ENCODE results near the gene ATP5MC2. TPM values are rescaled to one million over a fixed set of nuclear protein-coding genes. Genes with fewer than 3 reads are reported as not detected.
"Not testable (repeated sequence)": the region's sequence is repeated elsewhere in the genome, so short reads cannot be mapped to it uniquely, and the experiment has no call there.

The ATP5MC2 gene
- polyA plus RNA-seq, 1 donor from 2014 or later, result 331 TPM

- Histone ChIP-seq H3F3A (ENCODE audit: insufficient read depth, low read length, poor library complexity, severe bottlenecking) (no peaks in the 10 kb centered on the region), H3K36me3 (ENCODE audit: insufficient read depth, low read length) (peaks cover 8% of the 10 kb centered on the region), H2AFZ (ENCODE audit: low read depth, low read length) (no peak overlapping the region), H3K9ac (ENCODE audit: low read length) (no peak overlapping the region), H3K4me3 (ENCODE audit: low read length) (no peak overlapping the region), H3K4me2 (ENCODE audit: low read length) (no peak overlapping the region), H3K27me3 (ENCODE audit: insufficient read depth, low read depth, low read length) (no peaks in the 10 kb centered on the region), H3K9me3 (ENCODE audit: low read length) (no peaks in the 10 kb centered on the region), H3K79me2 (replicated peaks; ENCODE audit: insufficient read depth, low read length) (peaks cover 5% of the 10 kb centered on the region), H3K27ac (ENCODE audit: low read length) (no peak overlapping the region), H3K9me2 (ENCODE audit: insufficient read depth, low read length) (no peaks in the 10 kb centered on the region), H4K20me1 (ENCODE audit: insufficient read depth) (no peaks in the 10 kb centered on the region)
- no peak for TF ChIP-seq SMC3 (conservative IDR thresholded peaks at IDR 0.05; ENCODE audit: poor library complexity)
Observed at GRCh38 chr12:53720946-53721345, 45.1 kb upstream of the ATP5MC2 start.

GRCh38 chr12:53719649-53720048 is 43.8 kb upstream of the ATP5MC2 start:
- H3F3A ChIP-seq (ENCODE audit: insufficient read depth, low read length, poor library complexity, severe bottlenecking), result no peaks in the 10 kb centered on the region
- no peaks in the 10 kb centered on the region for H3K9me3 ChIP-seq (ENCODE audit: low read length)
- peaks cover 14% of the 10 kb centered on the region for H3K36me3 ChIP-seq (ENCODE audit: insufficient read depth, low read length)
- H4K20me1 ChIP-seq (ENCODE audit: insufficient read depth), result no peaks in the 10 kb centered on the region
- no peaks in the 10 kb centered on the region for H3K79me2 ChIP-seq (replicated peaks; ENCODE audit: insufficient read depth, low read length)
- no peaks in the 10 kb centered on the region for H3K9me2 ChIP-seq (ENCODE audit: insufficient read depth, low read length)
- H2AFZ ChIP-seq (ENCODE audit: low read depth, low read length), result no peak overlapping the region
- no peak overlapping the region for H3K4me2 ChIP-seq (ENCODE audit: low read length)
- no peak overlapping the region for H3K9ac ChIP-seq (ENCODE audit: low read length)
- H3K4me3 ChIP-seq (ENCODE audit: low read length), result no peak overlapping the region
- TF ChIP-seq MXI1 (conservative IDR thresholded peaks at IDR 0.05; ENCODE audit: poor library complexity, severe bottlenecking), result no peak
- no peak for TF ChIP-seq POLR2AphosphoS5 (IDR thresholded peaks at IDR 0.05)
- TF ChIP-seq EP300 (conservative IDR thresholded peaks at IDR 0.05; ENCODE audit: poor library complexity, severe bottlenecking), result no peak
- no peak for TF ChIP-seq TAF1 (IDR thresholded peaks at IDR 0.05; ENCODE audit: low read depth)
- no peaks in the 10 kb centered on the region for H3K27me3 ChIP-seq (ENCODE audit: insufficient read depth, low read depth, low read length)
- H3K27ac ChIP-seq (ENCODE audit: low read length), result no peak overlapping the region

GRCh38 chr12:53718567-53718966 is 42.7 kb upstream of the ATP5MC2 start:
- H3K27me3 ChIP-seq (ENCODE audit: insufficient read depth, low read depth, low read length); H3K36me3 ChIP-seq (ENCODE audit: insufficient read depth, low read length); H3K4me2 ChIP-seq (ENCODE audit: low read length); H2AFZ ChIP-seq (ENCODE audit: low read depth, low read length); H3K27ac ChIP-seq (ENCODE audit: low read length); H4K20me1 ChIP-seq (ENCODE audit: insufficient read depth); H3K9ac ChIP-seq (ENCODE audit: low read length); H3K79me2 ChIP-seq (replicated peaks; ENCODE audit: insufficient read depth, low read length); H3K4me3 ChIP-seq (ENCODE audit: low read length); H3F3A ChIP-seq (ENCODE audit: insufficient read depth, low read length, poor library complexity, severe bottlenecking); H3K9me3 ChIP-seq (ENCODE audit: low read length); H3K9me2 ChIP-seq (ENCODE audit: insufficient read depth, low read length): not testable (repeated sequence)

GRCh38 chr12:53717319-53717718 is 41.4 kb upstream of the ATP5MC2 start:
- H3K9me3 ChIP-seq (ENCODE audit: low read length), result no peaks in the 10 kb centered on the region
- H3K36me3 ChIP-seq (ENCODE audit: insufficient read depth, low read length), result peaks cover 15% of the 10 kb centered on the region
- no peak overlapping the region for H3K4me3 ChIP-seq (ENCODE audit: low read length)

More at GRCh38 chr12:53717319-53717718, 41.4 kb upstream of the ATP5MC2 start:
- Histone ChIP-seq H4K20me1 (ENCODE audit: insufficient read depth) (no peaks in the 10 kb centered on the region), H3K9ac (ENCODE audit: low read length) (no peak overlapping the region), H3F3A (ENCODE audit: insufficient read depth, low read length, poor library complexity, severe bottlenecking) (peaks cover 7% of the 10 kb centered on the region), H3K27ac (ENCODE audit: low read length) (no peak overlapping the region), H3K79me2 (replicated peaks; ENCODE audit: insufficient read depth, low read length) (no peaks in the 10 kb centered on the region), H3K27me3 (ENCODE audit: insufficient read depth, low read depth, low read length) (no peaks in the 10 kb centered on the region), H3K4me2 (ENCODE audit: low read length) (no peak overlapping the region), H2AFZ (ENCODE audit: low read depth, low read length) (no peak overlapping the region), H3K9me2 (ENCODE audit: insufficient read depth, low read length) (no peaks in the 10 kb centered on the region)
- TF ChIP-seq EP300 (conservative IDR thresholded peaks at IDR 0.05; ENCODE audit: poor library complexity, severe bottlenecking), result no peak
- no peak for TF ChIP-seq TAF1 (IDR thresholded peaks at IDR 0.05; ENCODE audit: low read depth)
- TF ChIP-seq POLR2AphosphoS5 (IDR thresholded peaks at IDR 0.05), result no peak
- TF ChIP-seq MXI1 (conservative IDR thresholded peaks at IDR 0.05; ENCODE audit: poor library complexity, severe bottlenecking), result no peak
- no peak for TF ChIP-seq SMC3 (conservative IDR thresholded peaks at IDR 0.05; ENCODE audit: poor library complexity)
- TF ChIP-seq CTCF (IDR thresholded peaks at IDR 0.05; ENCODE audit: poor library complexity, severe bottlenecking), result no peak

Data from neural cell (in vitro differentiated cells).